SU-DHL-6 (cell line): ENCODE data around the gene JOSD1.

ENCODE experiments used
- H2AFZ ChIP-seq: fragments of 200-600 bp; sonication (generic); 2 replicates; pipeline ENCODE4 v1.6.1; 2014; ENCODE audit warnings: low read depth, mild to moderate bottlenecking, moderate library complexity, mixed read lengths, antibody characterized with exemption, low read length; ENCODE audit not compliant: severe bottlenecking
- H3F3A ChIP-seq: fragments of 200-600 bp; shearing (Covaris generic); 2 replicates; pipeline ENCODE4 v1.6.0; 2016; ENCODE audit warnings: antibody characterized with exemption, mild to moderate bottlenecking; ENCODE audit not compliant: insufficient read depth
- H3K27ac ChIP-seq: fragments of 200-600 bp; sonication (generic); 2 replicates; pipeline ENCODE4 v1.5.1; 2016; ENCODE audit warnings: low read depth, mild to moderate bottlenecking, low read length, moderate library complexity, mixed read lengths
- H3K27me3 ChIP-seq: fragments of 200-600 bp; sonication (generic), shearing (Covaris generic); 2 replicates; pipeline ENCODE4 v1.6.0; 2014; ENCODE audit warnings: mild to moderate bottlenecking, low read length
- H3K36me3 ChIP-seq: fragments of 200-600 bp; sonication (generic); 2 replicates; pipeline ENCODE4 v1.6.1; 2014; ENCODE audit warnings: mild to moderate bottlenecking, low read length, mixed read lengths
- H3K4me2 ChIP-seq: fragments of 300-600, 200-600 bp; shearing (Covaris generic), sonication (generic); 2 replicates; pipeline ENCODE4 v1.6.0; 2014; ENCODE audit warnings: low read length, low read depth, mild to moderate bottlenecking; ENCODE audit not compliant: poor library complexity, severe bottlenecking
- H3K4me3 ChIP-seq: fragments of 200-600 bp; sonication (generic); 2 replicates; pipeline ENCODE4 v1.5.1; 2014; ENCODE audit warnings: antibody characterized with exemption, low read length, mild to moderate bottlenecking, mixed read lengths; ENCODE audit not compliant: insufficient read depth, poor library complexity, severe bottlenecking
- H3K79me2 ChIP-seq: fragments of 200-600 bp; sonication (generic); 2 replicates; pipeline ENCODE4 v1.6.1; 2014; ENCODE audit warnings: mild to moderate bottlenecking, low read length, moderate library complexity; ENCODE audit not compliant: insufficient read depth
- H3K9ac ChIP-seq: fragments of 200-600 bp; sonication (generic); 2 replicates; pipeline ENCODE4 v1.7.0; 2014; ENCODE audit warnings: mild to moderate bottlenecking, low read length
- H3K9me2 ChIP-seq: fragments of 200-600 bp; sonication (generic); replicated peaks from 2 replicates; pipeline ENCODE4 v1.6.1; 2014; ENCODE audit warnings: low read length; ENCODE audit not compliant: insufficient read depth
- H3K9me3 ChIP-seq: fragments of 200-600 bp; sonication (generic); 2 replicates; pipeline ENCODE4 v1.6.1; 2014; ENCODE audit warnings: low read length, mixed read lengths; ENCODE audit not compliant: insufficient read depth
- H4K20me1 ChIP-seq: fragments of 200-600 bp; sonication (generic); 2 replicates; pipeline ENCODE4 v1.6.1; 2014; ENCODE audit warnings: low read depth, mild to moderate bottlenecking, antibody characterized with exemption, low read length, moderate library complexity, mixed read lengths
- CTCF ChIP-seq: fragments of 200-600 bp; sonication (generic); IDR thresholded peaks from one replicate; pipeline ENCODE4 v1.5.1; 2017; ENCODE audit warnings: antibody characterized with exemption, mild to moderate bottlenecking, low read length, moderate library complexity; ENCODE audit not compliant: insufficient read depth, poor library complexity, severe bottlenecking
- EZH2phosphoT487 ChIP-seq: fragments of 200-600 bp; sonication (generic), shearing (Covaris generic); conservative IDR thresholded peaks from 2 replicates; pipeline ENCODE4 v1.6.1; 2018; ENCODE audit warnings: mild to moderate bottlenecking, antibody characterized with exemption, low read length, moderate library complexity, mixed read lengths

Gene JOSD1

GRCh38 chr22:38696606-38697424 is 3.9 kb downstream of the JOSD1 start:
- no peak overlapping the region for H3K9ac ChIP-seq
- no peaks in the 10 kb centered on the region for H4K20me1 ChIP-seq
- peak overlapping the region; percentile 100 for H3K4me2 ChIP-seq
- no peak for TF ChIP-seq EZH2phosphoT487
- TF ChIP-seq CTCF, result no peak
- no peaks in the 10 kb centered on the region for H3K9me3 ChIP-seq
- H3K27me3 ChIP-seq, result no peaks in the 10 kb centered on the region
- peaks cover 54% of the 10 kb centered on the region for H3K79me2 ChIP-seq
- peaks cover 4% of the 10 kb centered on the region; the same call in 1 of the 2 replicates for H3F3A ChIP-seq
- no peaks in the 10 kb centered on the region for H3K36me3 ChIP-seq
- H2AFZ ChIP-seq, result no peak overlapping the region
- H3K27ac ChIP-seq, result no peak overlapping the region
- no peaks in the 10 kb centered on the region for H3K9me2 ChIP-seq
- no peak overlapping the region for H3K4me3 ChIP-seq

- no peaks in the 10 kb centered on the region for H3K27me3 ChIP-seq
- no peaks in the 10 kb centered on the region for H4K20me1 ChIP-seq
- peaks cover 4% of the 10 kb centered on the region; the same call in 1 of the 2 replicates for H3F3A ChIP-seq
- H3K9ac ChIP-seq, result no peak overlapping the region
- no peak overlapping the region for H3K4me3 ChIP-seq
- TF ChIP-seq CTCF (no peak), EZH2phosphoT487 (no peak)
- no peaks in the 10 kb centered on the region for H3K9me2 ChIP-seq
- no peak overlapping the region for H3K4me2 ChIP-seq
- H2AFZ ChIP-seq, result no peak overlapping the region
- no peak overlapping the region for H3K27ac ChIP-seq
- peaks cover 53% of the 10 kb centered on the region for H3K79me2 ChIP-seq
- 0 out of 2 replicates have a peak, but pooled peaks cover under 1% of the 10 kb centered on the region for H3K36me3 ChIP-seq
- H3K9me3 ChIP-seq, result no peaks in the 10 kb centered on the region
Observed at GRCh38 chr22:38694940-38695339, 5.8 kb downstream of the JOSD1 start.

DNA sequence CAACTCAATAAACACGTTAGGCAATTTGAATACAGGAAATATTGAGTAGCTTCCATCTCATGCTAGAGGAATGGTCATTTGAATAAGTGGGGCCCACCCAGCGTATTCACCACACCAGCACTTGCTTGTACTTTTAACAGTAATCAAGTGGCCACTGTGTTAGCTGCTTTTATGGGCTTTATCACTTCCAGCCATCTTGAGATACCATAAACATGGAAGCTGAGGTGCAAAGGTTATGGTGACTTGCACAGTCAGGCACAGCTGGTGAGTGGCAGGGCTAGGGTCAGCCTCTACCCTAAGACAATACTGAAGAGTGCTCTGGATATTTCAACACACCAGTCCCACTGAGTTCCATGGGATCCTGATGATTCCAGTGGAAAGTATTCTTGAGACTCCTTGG is 6.7 kb downstream of the JOSD1 start:
- no peaks in the 10 kb centered on the region for H4K20me1 ChIP-seq
- no peak overlapping the region for H3K27ac ChIP-seq
- H3K4me2 ChIP-seq, result no peak overlapping the region
- no peaks in the 10 kb centered on the region for H3K9me2 ChIP-seq
- no peak overlapping the region for H2AFZ ChIP-seq
- H3F3A ChIP-seq, result no peaks in the 10 kb centered on the region
- H3K79me2 ChIP-seq, result peaks cover 44% of the 10 kb centered on the region; the same call in 1 of the 2 replicates
- no peaks in the 10 kb centered on the region for H3K27me3 ChIP-seq
- H3K9me3 ChIP-seq, result no peaks in the 10 kb centered on the region
- H3K9ac ChIP-seq, result no peak overlapping the region
- no peak overlapping the region for H3K4me3 ChIP-seq
- H3K36me3 ChIP-seq, result 0 out of 2 replicates have a peak, but pooled peaks cover 2% of the 10 kb centered on the region
- TF ChIP-seq CTCF (no peak), EZH2phosphoT487 (no peak)
